GM10266 (cell line): ENCODE results near the gene RRP15.

Source experiments
- DNase-seq: peaks from one replicate; pipeline ENCODE4 v3.0.0; 2012; ENCODE audit errors: extremely low spot score
- CTCF ChIP-seq: IDR thresholded peaks from 2 replicates; pipeline ENCODE4 v1.5.1; 2012; ENCODE audit warnings: mild to moderate bottlenecking, low read depth; ENCODE audit not compliant: control insufficient read depth, insufficient read depth; ENCODE audit errors: missing control alignments

The RRP15 gene

GRCh38 chr1:218357211-218357892, 72.3 kb downstream of the RRP15 start:
- no peak for TF ChIP-seq CTCF
- no peak for DNase-seq

- DNase-seq, result no peak
- no peak for TF ChIP-seq CTCF
Observed at GRCh38 chr1:218357893-218358232, 72.8 kb downstream of the RRP15 start.

- TF ChIP-seq CTCF, result peak; percentile 13
- DNase-seq, result no peak
Observed at GRCh38 chr1:218361298-218362065, 76.4 kb downstream of the RRP15 start.

- TF ChIP-seq CTCF, result no peak
- no peak for DNase-seq
Observed at GRCh38 chr1:218362418-218363076, 77.5 kb downstream of the RRP15 start.

GRCh38 chr1:218363141-218363540, 78.0 kb downstream of the RRP15 start:
- no peak for TF ChIP-seq CTCF
- no peak for DNase-seq

- TF ChIP-seq CTCF, result no peak
- DNase-seq, result no peak
Observed at GRCh38 chr1:218364028-218364710, 79.1 kb downstream of the RRP15 start.
